Activated CD4-positive, alpha-beta T cell treated with anti-CD3 and anti-CD28 coated beads, Interleukin-2, Interleukin-6, amounts not matched to agents 100 ng/mL and 50 ng/mL, durations not matched to agents 16 hours and 8 hours (primary cell): ENCODE results near the gene PARD3B.

Source experiments
- DNase-seq: peaks from one replicate; pipeline ENCODE4 v3.0.0-alpha.2; 2020

Gene PARD3B

GRCh38 chr2:205383601-205384000 lies 838.3 kb downstream of the PARD3B start:
- DNase-seq = no peak

- DNase-seq = no peak
These were observed 840.8 kb downstream of the PARD3B start for GRCh38 chr2:205386109-205386508.

GRCh38 chr2:205387350-205388055 lies 842.2 kb downstream of the PARD3B start:
- no peak for DNase-seq

- DNase-seq = no peak
These were observed 845.6 kb downstream of the PARD3B start for GRCh38 chr2:205390866-205391265.

- DNase-seq = no peak
These were observed 856.2 kb downstream of the PARD3B start for GRCh38 chr2:205401511-205401910.

GRCh38 chr2:205402011-205402410 lies 856.7 kb downstream of the PARD3B start:
- DNase-seq = no peak

- no peak for DNase-seq
These were observed 858.1 kb downstream of the PARD3B start for GRCh38 chr2:205403244-205403825.

GRCh38 chr2:205405194-205405593 lies 859.9 kb downstream of the PARD3B start:
- no peak for DNase-seq

GRCh38 chr2:205405752-205406151 lies 860.5 kb downstream of the PARD3B start:
- no peak for DNase-seq

GRCh38 chr2:205407984-205408383 lies 862.7 kb downstream of the PARD3B start:
- no peak for DNase-seq

- no peak for DNase-seq
These were observed 863.4 kb downstream of the PARD3B start for GRCh38 chr2:205408696-205409095.

GRCh38 chr2:205409411-205409810 lies 864.1 kb downstream of the PARD3B start:
- no peak for DNase-seq

- DNase-seq = no peak
These were observed 866.3 kb downstream of the PARD3B start for GRCh38 chr2:205411558-205411957.

- no peak for DNase-seq
These were observed 879.1 kb downstream of the PARD3B start for GRCh38 chr2:205424326-205424725.

- DNase-seq = no peak
These were observed 879.8 kb downstream of the PARD3B start for GRCh38 chr2:205425102-205425501.

- no peak for DNase-seq
These were observed 881.8 kb downstream of the PARD3B start for GRCh38 chr2:205427112-205427511.

- DNase-seq = no peak
These were observed 883.5 kb downstream of the PARD3B start for GRCh38 chr2:205428811-205429210.

- DNase-seq = no peak
These were observed 890.7 kb downstream of the PARD3B start for GRCh38 chr2:205435970-205436369.

- DNase-seq = no peak
These were observed 893.0 kb downstream of the PARD3B start for GRCh38 chr2:205438241-205438640.

- no peak for DNase-seq
These were observed 894.3 kb downstream of the PARD3B start for GRCh38 chr2:205439621-205440020.

- no peak for DNase-seq
These were observed 896.2 kb downstream of the PARD3B start for GRCh38 chr2:205441524-205441923.

GRCh38 chr2:205448189-205448588 lies 902.9 kb downstream of the PARD3B start:
- DNase-seq = no peak

- no peak for DNase-seq
These were observed 906.7 kb downstream of the PARD3B start for GRCh38 chr2:205451901-205452512.

- DNase-seq = no peak
These were observed 907.9 kb downstream of the PARD3B start for GRCh38 chr2:205453202-205453601.
